EH (cell line): ENCODE results near the gene MTARC2.
"Not testable (repeated sequence)": the region's sequence is repeated elsewhere in the genome, so short reads cannot be mapped to it uniquely, and the experiment has no call there.

Experiments
- DNase-seq: peaks from one replicate; pipeline ENCODE4 v3.0.0-alpha.2; 2015; ENCODE audit warnings: low read depth

MTARC2 gene

DNA sequence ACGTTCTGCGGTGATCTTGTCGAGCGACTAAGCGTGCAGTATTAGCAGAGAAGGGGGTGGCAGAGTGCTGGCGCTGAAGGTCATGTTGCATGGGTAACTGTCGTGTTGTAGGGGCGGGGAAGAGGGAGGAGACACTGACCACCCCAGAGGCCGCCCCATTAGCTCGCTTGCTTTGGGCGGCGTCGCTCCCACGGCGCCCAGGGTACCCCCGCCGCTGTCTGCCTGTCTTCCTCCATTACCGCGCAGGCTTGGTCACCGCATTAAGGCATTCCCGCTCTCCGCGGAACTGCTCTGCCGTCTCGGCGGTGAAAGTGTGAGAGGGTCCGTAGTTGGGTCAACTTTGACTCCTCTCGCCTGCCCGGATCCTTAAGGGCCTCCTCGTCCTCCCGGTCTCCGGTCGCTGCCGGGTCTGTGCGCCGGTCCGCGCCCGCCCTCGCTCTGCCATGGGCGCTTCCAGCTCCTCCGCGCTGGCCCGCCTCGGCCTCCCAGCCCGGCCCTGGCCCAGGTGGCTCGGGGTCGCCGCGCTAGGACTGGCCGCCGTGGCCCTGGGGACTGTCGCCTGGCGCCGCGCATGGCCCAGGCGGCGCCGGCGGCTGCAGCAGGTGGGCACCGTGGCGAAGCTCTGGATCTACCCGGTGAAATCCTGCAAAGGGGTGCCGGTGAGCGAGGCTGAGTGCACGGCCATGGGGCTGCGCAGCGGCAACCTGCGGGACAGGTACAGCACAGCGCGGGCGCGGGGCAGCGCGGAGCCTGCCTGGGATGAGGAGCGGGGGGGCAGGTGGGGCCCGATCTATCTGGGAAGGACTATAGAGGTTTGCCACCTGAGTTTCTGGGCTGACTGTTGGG lies at the start of gene MTARC2:
TSS of gene MTARC2 (plus strand) at position 234 of the 846 bp plus-strand sequence. CDS start at position 444, 210 bp downstream.
- peak; percentile 85 for DNase-seq

DNA sequence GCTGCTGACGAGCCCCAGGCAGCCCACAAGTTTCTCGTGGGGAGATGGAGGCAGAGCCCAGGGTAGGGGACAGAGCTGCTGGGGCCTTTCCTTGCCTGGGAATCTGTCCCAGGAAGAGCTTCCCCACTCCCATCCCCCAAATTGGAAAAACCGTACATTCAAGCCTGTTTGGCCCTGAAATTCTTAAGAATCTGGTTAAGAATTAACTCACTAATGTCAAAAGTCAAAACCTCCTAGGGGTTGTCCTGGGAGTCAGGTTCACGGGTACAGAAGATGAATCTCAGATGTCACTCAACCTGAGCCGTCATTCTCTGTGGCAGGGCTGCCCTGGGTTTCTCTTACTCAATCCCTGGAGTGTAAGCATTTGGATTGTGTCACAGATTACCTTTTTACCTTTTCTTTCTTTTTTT lies 49.5 kb upstream of the MTARC2 start:
- no peak for DNase-seq

DNA sequence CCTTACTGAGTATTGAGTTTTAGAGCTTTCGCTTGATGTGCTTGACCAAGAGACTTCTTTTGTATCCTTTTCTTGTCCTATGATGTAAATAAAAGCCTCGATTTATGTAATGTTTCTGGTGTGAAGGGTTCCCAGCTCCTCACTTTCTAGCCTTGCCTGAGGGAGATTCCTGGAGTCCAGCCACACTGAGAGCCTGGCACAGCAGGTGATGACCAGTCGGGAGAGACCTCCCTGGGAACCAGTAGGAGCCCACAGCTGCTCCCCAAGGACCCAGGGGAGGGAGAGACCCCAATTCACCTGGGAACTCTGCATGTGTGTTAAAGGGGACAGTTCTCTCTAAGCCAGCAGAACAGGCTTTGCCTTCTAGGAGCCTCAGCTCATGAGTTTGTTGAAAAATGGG lies 49.1 kb upstream of the MTARC2 start:
- no peak for DNase-seq

DNA sequence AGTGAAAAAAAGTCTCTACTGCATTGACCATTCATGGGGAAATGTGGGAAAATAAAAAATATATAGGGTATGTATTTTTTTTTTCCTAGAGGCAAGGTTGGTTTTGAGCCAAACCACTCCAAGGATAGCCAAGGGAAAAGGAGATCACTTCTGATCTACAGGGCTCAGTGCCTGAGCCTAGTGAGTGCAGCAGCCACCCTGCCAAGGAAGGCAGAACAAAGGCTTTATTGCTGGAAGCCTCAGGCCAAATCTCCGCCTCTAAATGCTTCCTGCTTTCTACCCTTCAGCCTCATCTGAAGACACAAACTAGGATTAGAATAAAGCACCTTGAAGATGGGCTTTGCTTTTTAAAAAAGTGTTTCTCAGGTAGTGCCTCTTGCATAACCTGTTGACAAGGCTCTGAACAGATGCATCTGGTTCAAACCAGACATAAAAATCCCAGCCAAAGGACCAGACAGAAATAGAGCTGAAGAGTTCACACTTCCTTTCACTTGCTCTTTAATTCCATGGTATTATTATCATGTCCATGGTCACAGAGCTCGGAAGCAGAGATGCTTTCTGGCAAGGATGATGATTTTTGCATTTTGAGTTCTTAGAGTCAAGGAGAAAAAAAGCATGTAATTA lies 47.5 kb upstream of the MTARC2 start:
- no peak for DNase-seq

DNA sequence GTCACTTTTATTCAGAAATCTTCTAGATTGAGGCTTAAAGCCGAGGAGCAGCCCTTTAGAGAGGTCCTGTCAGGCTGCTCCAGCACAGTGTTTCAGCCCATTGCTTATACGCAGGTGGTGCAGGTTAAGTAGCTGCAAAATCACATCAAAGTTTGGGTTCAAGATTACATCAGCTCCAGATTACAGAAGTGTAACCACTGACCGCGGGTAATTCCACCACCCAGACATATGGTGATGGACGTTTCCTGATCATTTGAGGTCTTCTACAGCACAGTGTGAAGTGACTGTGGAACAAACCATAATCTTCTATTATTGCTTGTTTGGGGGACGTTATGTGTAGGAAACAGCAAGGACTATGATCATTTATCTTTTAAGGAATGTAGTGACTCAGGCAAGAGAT lies 46.1 kb upstream of the MTARC2 start:
- DNase-seq = no peak

DNA sequence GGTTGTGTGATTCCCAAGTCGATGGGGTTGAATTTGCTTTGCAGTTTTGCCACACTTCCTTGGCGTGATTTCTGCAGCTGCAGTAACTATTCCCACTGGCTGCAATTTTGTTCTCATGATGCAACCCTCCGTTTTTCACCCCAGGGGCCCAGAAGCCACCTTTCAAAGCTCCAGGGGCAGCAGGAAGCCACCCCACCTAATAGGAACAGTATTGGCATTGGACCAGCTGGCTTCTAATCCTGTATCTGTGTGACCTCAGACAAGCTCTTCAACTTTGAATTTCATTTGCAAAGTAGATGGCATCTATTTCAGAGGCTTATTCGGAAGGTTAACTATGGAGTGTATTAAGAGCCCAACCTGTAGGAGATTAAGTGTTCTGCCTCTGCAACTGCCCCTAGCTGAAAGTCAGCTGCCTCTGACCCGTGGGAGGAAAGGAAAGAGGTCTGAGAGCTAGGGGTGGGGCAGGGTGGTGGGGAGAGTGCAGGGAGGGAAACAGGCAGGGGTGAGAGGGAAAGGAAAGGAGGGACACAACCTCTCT lies 45.3 kb upstream of the MTARC2 start:
- DNase-seq = no peak

DNA sequence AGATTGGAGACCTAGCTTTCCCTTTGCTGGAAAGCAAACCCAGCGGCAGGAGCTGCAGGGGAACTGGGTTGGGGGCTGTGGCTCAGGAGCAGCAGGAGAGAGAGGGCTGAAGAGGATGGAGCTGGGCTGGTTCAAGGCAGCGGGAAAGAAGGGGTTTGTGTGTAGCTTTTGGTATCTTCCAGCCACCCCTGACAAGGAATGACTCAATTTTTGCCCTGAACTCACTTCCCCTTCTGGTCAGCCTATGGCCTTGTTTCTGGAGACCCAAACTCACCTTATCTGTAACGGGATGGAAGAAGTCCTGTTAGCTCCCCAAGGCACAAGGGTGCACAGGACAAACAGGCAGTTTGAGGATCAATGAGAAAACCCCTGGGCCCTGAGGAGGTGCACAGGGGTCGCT lies 44.8 kb upstream of the MTARC2 start:
- DNase-seq = no peak

DNA sequence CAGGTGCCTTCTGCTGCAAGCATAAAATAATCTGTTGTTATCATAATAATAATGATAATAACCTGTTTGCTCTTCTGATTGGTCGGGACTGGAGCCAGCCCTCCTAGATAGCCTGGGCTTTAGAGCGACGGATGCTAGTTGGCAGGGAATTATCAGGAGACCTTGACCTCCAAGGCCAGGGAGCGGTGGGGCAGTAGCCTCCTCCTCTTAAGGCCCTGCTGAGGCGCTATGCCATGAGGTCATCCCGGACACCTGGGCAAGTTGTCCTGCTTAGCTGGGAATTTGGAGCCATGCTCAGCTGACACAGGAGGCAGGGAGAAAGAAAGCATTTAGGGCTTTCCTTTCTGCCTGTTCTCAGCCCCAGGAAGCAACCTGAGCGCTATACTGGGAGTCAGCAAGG lies 42.3 kb upstream of the MTARC2 start:
- no peak for DNase-seq

DNA sequence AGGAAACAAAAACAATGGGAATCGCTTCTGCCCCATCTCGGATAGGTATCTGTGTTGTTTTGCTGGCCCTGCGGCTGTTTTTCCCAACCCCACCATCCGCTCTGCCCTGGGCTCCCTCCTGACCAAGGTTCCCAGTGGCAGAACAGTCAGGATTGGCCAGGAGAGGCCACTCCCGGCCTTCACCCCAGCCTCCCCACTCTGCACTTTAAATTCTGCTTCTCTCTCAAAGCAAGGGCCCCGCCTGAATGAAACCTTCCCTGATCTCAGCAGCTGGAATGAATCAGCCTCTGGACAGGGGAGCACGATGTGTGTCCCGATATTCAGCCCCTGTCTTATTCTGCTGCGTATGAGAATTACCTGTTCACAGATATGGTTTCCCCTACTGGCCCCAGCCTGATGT lies 41.6 kb upstream of the MTARC2 start:
- no peak for DNase-seq

DNA sequence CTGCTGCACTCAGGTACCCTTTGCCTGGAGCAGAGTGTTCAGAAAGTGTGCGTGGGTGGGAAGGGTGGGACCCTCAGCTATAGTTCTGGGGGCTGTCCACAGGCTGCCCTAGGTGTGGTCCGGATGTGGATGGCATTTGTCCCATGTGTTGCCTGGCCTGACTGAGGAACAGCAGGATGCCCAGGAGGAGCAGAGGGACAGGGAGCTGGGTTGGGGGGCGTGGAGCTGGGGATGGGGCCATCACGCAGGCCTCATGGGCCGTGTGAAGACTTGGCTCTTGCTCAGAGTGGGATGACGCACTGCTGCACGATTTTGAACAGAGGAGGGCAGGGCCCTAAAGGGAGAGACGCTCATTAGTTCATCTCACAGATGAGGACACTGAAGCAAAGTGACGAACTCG lies 41.0 kb upstream of the MTARC2 start:
- DNase-seq = no peak

DNA sequence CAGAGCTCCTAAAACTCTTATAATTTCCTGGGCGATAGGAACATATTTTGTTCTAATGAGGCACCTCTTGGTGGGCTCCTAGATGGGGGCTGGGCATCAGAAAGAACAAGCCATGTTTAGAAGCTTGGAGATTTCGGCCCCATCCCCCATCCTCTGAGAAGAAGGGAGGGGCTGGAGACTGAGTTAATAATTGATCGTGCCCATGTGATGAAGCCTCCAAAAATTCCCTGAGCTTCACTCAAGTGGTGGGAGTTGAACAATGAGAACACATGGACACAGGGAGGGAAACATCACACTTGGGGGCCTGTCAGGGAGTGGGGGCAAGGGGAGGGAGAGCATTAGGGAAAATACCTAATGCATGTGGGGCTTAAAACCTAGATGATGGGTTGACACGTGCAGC lies 39.9 kb upstream of the MTARC2 start:
- no peak for DNase-seq

DNA sequence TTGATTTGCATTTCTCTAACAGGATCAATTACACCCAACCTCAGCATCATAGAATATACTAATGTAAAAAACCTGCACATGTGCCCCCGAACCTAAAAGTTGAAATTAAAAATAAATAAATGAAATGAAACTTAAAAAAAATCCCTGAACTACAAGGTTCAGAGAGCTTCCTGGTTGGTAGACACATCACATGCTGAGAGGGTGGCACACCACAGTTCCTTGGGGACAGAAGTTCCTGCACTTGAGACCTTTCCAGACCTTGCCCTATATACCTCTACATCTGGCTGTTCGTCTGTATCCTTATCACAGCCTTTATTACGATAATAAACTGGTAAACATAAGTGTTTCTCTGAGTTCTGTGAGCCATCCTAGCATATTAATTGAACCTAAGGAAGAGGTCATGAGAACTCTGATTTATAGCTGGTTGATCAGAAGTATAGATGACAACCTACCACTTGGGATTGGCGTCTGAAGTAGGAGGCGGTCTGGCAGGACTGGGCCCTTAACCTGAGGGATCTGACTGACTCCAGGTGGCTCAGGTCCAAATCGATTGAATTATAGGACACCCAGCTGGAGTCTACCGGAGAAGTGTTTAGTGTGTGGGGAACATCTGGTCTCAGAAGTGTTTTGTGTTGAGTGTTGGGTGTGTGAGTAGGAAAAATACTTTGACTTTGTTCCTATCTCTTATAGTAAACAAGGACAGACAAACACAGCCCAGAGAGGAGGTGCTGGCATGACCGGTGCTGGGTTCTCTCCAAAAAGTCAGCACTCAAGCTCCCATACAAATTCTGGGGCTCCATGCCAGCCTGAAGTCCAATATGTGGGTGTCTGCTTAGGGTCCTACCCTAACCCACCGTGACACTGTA lies 39.0 kb upstream of the MTARC2 start:
- no peak for DNase-seq

DNA sequence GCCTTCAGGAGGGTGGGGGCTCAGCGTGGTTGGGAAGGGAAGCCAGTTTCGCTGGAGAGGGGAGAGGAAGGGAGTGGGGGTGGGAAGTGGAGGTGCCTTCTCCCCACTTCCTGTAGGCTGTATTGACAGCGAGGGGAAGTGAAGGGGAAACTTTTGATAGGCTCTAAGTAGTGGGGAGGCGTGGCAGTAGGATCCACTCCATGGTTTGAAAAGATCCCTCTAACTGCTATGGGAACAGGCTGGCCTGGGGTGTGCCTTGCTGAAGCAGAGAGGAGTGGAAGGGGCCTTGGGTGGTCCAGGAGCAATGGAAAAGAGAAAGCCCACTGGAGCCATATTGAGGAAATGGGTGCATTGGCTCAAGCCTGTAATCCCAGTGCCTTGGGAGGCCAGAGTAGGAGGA lies 37.8 kb upstream of the MTARC2 start:
- no peak for DNase-seq

DNA sequence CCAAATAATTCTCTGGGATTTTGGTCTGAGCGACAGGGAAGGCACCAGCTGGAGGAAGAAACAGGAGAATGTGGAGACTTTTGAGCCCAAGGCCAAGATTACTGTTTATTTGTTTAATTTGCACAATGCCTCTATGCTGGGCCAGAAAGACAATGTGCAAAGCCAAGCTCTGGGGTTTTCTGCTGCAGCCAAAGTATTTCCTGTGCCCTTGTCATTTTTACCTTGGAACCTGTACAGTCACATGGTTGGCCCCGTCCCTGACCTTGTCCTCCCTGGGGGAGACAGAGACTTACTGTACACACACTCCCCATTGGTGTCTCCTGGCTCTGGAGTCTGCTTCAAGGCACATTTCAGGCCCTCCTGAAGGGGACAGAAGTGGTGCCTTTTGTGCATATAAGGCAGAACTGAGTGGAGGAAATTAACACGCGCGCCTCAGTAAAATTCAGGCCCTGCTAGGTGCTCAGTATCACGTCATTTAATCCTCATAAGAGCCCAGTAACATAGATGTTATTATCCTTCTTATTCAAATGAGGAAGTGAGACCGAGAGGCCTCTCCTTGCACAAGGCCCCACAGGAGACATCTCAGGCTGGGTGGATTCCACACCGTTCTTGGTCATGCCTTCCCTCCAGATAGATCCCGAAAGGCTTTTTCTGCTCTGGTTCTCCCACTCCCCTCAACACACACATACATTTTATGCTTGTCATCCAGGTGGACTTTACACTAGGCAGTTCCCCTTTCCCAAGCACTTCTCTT lies 36.9 kb upstream of the MTARC2 start:
- no peak for DNase-seq

DNA sequence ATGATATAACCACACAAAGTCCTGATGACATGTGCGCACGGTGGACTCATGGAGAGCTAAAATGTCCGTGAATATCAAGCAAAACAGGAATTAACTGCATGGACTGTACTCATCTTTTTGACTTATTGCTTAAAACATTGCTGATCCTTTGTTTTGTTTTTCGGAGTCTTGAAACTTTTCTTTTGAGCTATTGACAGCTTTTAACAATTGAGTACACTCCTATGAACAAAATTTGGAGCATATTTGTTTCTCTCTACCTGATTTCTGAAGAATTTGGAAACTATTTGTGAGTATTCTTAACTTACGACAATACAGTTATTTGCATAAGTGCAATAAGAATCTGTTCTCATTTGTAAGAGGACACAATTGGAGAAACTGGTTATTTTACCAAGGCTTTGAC lies 32.1 kb upstream of the MTARC2 start:
- DNase-seq = not testable (repeated sequence)

DNA sequence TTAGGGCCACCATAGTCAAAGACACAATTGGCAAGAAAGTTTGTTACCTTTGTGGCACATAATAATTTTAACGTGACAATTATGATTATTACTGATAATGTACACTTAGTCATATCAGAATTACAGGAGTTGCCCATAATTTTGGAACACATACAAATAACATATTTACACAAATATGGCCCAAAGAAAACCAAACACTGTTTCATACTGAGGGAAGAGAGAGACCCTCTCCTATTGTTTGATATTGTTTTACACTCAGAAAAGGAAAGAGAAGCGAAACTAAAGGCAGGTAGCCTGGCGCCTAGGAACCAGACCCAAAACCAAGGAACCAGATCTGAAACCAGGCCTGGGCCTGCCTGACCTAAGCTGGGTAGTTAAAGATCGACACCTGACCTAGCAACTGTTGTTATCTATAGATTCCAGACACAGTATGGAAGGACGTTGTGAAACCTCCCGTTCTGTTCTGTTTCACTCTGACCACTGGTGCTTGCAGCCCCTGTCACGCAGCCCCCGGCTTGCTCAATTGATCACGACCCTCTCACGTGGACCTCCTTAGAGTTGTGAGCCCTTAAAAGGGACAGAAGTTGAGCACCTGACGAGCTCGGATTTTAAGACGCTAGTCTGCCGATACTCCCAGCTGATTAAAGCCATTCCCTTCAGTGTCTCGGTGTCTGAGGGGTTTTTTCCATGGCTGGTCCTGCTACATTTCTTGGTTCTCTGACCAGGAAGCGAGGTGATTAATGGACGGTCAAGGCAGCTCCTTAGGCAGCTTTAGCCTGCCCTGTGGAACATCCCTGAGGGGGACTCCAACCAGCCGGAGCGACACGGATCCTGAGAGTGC lies 30.1 kb upstream of the MTARC2 start:
- no peak for DNase-seq

DNA sequence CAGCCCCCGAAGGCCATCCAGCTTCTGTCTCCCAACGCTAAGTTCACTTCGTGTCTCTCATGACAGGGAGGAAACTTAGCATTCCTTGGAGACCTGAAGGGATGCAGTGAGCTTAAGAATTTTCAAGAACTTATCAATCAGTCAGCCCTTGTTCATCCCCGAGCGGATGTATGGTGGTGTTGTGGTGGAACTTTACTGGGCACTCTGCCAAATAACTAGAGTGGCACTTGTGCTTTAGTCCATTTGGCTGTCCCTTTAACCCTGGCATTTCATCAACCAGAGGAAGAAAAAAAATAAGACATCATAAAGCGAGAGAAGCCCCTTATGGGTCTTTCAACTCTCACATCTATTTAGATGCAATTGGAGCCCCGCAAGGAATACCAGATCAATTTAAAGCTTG lies 26.9 kb upstream of the MTARC2 start:
- not testable (repeated sequence) for DNase-seq

DNA sequence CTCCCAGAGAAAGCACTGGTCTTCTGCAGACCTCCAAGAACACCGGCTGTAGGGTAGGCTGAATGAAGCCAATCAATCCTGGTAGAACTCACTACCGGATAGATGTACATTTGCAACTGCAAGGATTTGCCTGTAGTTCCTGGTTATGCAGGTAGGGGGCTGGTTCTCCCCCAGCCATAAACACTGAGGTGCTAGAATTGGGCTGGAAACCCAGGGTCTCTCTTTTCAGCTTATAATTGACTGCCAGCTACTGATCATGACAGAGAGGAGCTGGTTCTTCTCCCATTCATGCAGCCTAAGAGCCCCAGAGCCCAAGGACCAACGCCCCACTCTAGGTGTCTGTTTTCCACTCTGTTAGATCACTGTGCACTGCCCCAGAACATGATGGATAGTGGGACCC lies 21.5 kb upstream of the MTARC2 start:
- no peak for DNase-seq

DNA sequence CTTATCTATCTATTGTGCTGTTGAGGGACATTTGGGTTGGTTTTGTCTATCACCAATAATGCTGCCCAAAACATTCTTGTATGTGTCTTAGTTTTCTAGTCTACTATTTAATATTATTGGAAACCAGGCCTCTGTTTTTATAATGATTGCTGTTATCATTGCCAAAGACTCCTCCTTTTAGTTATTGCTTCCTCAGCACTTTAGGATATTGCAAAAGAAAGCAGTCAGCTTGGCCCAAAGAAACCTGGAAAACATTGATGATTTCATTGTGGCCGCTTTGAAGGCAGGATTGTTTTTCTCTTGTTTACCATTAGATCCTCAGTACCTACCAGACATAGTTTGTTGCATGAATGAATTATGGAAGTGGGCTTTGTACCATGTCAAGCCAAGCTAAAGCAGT lies 20.6 kb upstream of the MTARC2 start:
- DNase-seq = no peak

DNA sequence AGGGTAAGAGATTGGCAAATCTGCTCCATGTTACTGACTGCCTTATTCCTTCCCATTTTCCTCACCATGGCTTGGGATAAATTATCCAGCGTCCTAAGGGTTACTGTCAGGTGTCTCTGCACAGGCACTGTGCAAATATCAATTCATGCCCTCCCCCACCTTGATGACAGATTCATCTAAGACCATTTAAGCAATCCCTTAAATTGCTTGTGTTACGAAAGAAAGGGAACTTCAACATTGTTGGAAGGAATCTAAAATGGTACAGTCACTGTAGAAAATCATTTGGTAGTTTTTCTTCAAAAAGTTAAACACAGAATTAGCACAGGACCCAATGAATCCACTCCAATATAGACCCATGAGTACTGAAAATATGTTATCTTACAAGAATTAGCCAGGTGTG lies 17.6 kb upstream of the MTARC2 start:
- no peak for DNase-seq

DNA sequence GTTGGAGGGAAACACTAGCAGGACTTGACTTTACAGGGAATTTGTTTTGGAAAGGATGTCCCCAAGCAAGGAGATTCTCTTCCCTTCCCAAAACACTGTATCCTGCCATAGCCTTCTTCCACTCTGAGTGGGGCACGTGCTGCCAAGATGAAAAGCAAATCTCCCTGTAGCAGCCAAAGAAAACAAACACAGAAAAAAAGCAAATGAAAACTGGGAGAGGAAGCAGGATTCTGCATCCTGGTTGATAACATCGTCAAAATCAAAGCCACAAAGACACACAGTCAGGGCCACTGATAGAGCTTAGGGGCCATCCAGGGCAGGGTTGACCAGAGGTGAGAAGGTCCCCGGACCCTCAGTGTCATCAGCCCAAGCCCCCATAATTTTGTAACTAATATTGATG lies 16.0 kb upstream of the MTARC2 start:
- peak; percentile 27 for DNase-seq
